IPS-15b (cell line): ENCODE data around the gene MEIG1.
"Not testable (repeated sequence)": the region's sequence is repeated elsewhere in the genome, so short reads cannot be mapped to it uniquely, and the experiment has no call there.

Experiments used
- H3K27me3 ChIP-seq: one replicate; pipeline ENCODE4 v1.6.1; 2013; ENCODE audit warnings: low read length; ENCODE audit not compliant: control insufficient read depth, insufficient read depth
- H3K36me3 ChIP-seq: one replicate; pipeline ENCODE4 v1.6.1; 2013; ENCODE audit warnings: low read length; ENCODE audit not compliant: control insufficient read depth, insufficient read depth
- H3K4me1 ChIP-seq: one replicate; pipeline ENCODE4 v1.6.1; 2013; ENCODE audit warnings: mild to moderate bottlenecking, low read length; ENCODE audit not compliant: control insufficient read depth, insufficient read depth
- H3K4me3 ChIP-seq: one replicate; pipeline ENCODE4 v1.5.1; 2013; ENCODE audit warnings: low read depth, low read length
- H3K9ac ChIP-seq: one replicate; pipeline ENCODE4 v1.6.1; 2013; ENCODE audit warnings: low read depth, mild to moderate bottlenecking, low read length
- H3K9me3 ChIP-seq: one replicate; pipeline ENCODE4 v1.6.1; 2013; ENCODE audit warnings: mild to moderate bottlenecking, low read length; ENCODE audit not compliant: control insufficient read depth, insufficient read depth

The MEIG1 gene

GRCh38 chr10:15015451-15015850, 56.3 kb downstream of the MEIG1 start:
- Histone ChIP-seq H3K9ac (no peak overlapping the region), H3K4me1 (no peaks in the 10 kb centered on the region), H3K27me3 (no peaks in the 10 kb centered on the region), H3K4me3 (no peak overlapping the region), H3K9me3 (no peaks in the 10 kb centered on the region), H3K36me3 (no peaks in the 10 kb centered on the region)

- H3K4me1 ChIP-seq, H3K27me3 ChIP-seq, H3K9ac ChIP-seq, H3K9me3 ChIP-seq, H3K4me3 ChIP-seq, H3K36me3 ChIP-seq: not testable (repeated sequence)
Measured at GRCh38 chr10:15020966-15021365, 61.8 kb downstream of the MEIG1 start.
